COLO829 (cell line): ENCODE measurements around the gene RGL3.
"Not testable (repeated sequence)": the region's sequence is repeated elsewhere in the genome, so short reads cannot be mapped to it uniquely, and the experiment has no call there.

Source experiments
- DNase-seq: peaks from one replicate; pipeline ENCODE4 v3.0.0; 2012; ENCODE audit warnings: low spot score

Gene RGL3

GRCh38 chr19:11420429-11421370, 1.6 kb upstream of the RGL3 start:
- no peak for DNase-seq

GRCh38 chr19:11418094-11418548, 993 bp downstream of the RGL3 start:
- DNase-seq = no peak

GRCh38 chr19:11416346-11417052, 2.6 kb downstream of the RGL3 start:
- no peak for DNase-seq

- DNase-seq = no peak
These were observed 4.6 kb downstream of the RGL3 start for GRCh38 chr19:11414544-11414943.

- DNase-seq = no peak
These were observed 8.4 kb downstream of the RGL3 start for GRCh38 chr19:11410682-11411081.

GRCh38 chr19:11408591-11408990, 10.5 kb downstream of the RGL3 start:
- no peak for DNase-seq

- DNase-seq = not testable (repeated sequence)
These were observed 12.3 kb downstream of the RGL3 start for GRCh38 chr19:11406703-11407236.

- no peak for DNase-seq
These were observed 13.1 kb downstream of the RGL3 start for GRCh38 chr19:11405846-11406643.

GRCh38 chr19:11404588-11405222, 14.4 kb downstream of the RGL3 start:
- no peak for DNase-seq

GRCh38 chr19:11401808-11402543, 17.1 kb downstream of the RGL3 start:
- DNase-seq = no peak

GRCh38 chr19:11400798-11401197, 18.3 kb downstream of the RGL3 start:
- no peak for DNase-seq

GRCh38 chr19:11399667-11400066, 19.4 kb downstream of the RGL3 start:
- no peak for DNase-seq

GRCh38 chr19:11397089-11397610, 22.0 kb downstream of the RGL3 start:
- DNase-seq = no peak

GRCh38 chr19:11390933-11391680, 28.0 kb downstream of the RGL3 start:
- DNase-seq = no peak

- DNase-seq = no peak
These were observed 28.8 kb downstream of the RGL3 start for GRCh38 chr19:11390359-11390758.

GRCh38 chr19:11387162-11388034, 31.7 kb downstream of the RGL3 start:
- no peak for DNase-seq

- DNase-seq = no peak
These were observed 34.4 kb downstream of the RGL3 start for GRCh38 chr19:11384778-11385129.

GRCh38 chr19:11383706-11384048, 35.4 kb downstream of the RGL3 start:
- DNase-seq = no peak
